ENCODE measurements around the gene TRIM41. TPM values are rescaled to one million over a fixed set of nuclear protein-coding genes. Genes with fewer than 3 reads are reported as not detected.

Gene TRIM41
- total and polyA plus RNA-seq, 9 of the 15 experiments (the other 6 are each of a cell fraction or from before 2014, with no cell fraction given), result 1.8 to 47.6 (median 20.9) TPM

DNA sequence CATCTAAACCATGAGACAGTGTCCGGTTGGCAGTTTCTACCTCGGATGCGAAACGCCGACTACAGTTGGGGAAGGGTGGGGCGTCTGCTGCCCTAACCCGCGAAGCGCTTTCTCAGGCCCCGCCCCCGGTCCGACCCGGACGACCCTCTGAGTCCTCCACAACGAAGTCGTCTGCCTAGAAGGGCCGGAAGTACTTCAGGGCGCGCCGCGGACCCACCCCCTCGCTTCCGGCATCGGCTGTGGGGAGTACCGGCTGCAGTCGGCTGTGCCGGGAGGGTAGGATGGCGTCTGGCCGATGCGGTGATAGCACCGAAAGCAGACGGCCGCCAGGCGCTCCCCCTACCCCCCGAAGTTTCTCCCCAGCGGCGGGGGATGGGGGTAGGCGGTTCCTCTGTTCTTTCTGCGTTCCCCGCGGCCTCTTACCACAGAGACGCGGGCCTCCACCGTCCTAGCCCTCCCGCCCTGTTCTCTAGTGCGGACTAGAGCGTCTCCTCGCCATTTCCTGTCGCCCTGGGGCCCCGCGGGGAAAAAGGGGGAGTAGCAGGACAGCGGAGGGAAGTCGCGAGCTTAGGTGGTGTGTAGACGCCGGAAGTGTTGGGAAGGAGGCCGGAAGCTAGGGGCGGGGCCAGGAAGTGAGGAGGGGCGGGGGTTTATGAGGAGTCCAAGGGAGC, at the start of gene TRIM41 (continued):
- TF ChIP-seq HMGN3 (IDR thresholded peaks at IDR 0.05; ENCODE audit: borderline replicate concordance, extremely low read depth, insufficient read length, low read depth, low read length) (peak; percentile 79), STAG1 (CRISPR knock-in tag; IDR thresholded peaks at IDR 0.05; ENCODE audit: borderline replicate concordance) (no peak), ZNF778 (CRISPR knock-in tag; IDR thresholded peaks at IDR 0.05) (no peak), U2AF1 (optimal IDR thresholded peaks at IDR 0.05; ENCODE audit: low read depth, low read length) (no peak), MED1 (CRISPR knock-in tag; IDR thresholded peaks at IDR 0.05; ENCODE audit: borderline replicate concordance) (no peak), SMARCC2 (IDR thresholded peaks at IDR 0.05; ENCODE audit: low read depth) (no peak), CBFA2T3 (IDR thresholded peaks at IDR 0.05) (no peak; the same call in 1 of the 2 replicates), SMAD4 (CRISPR knock-in tag; conservative IDR thresholded peaks at IDR 0.05) (peak; percentile 93), RB1 (IDR thresholded peaks at IDR 0.05; ENCODE audit: low read depth) (peak; percentile 74), TGIF2 (CRISPR knock-in tag; IDR thresholded peaks at IDR 0.05) (no peak), EHMT2 (IDR thresholded peaks at IDR 0.05) (no peak), ARID1B (IDR thresholded peaks at IDR 0.05) (peak; percentile 58), KLF6 (CRISPR knock-in tag; IDR thresholded peaks at IDR 0.05; ENCODE audit: borderline replicate concordance) (0 out of 2 replicates have a peak, but pooled peaks have one; percentile 23), ZNF707 (CRISPR knock-in tag; conservative IDR thresholded peaks at IDR 0.05) (no peak), HOXB6 (CRISPR knock-in tag; IDR thresholded peaks at IDR 0.05; ENCODE audit: borderline replicate concordance) (no peak), ZC3H11A (IDR thresholded peaks at IDR 0.05; ENCODE audit: low read depth, low read length) (no peak), KAT7 (CRISPR knock-in tag; IDR thresholded peaks at IDR 0.05; ENCODE audit: borderline replicate concordance) (no peak), NCOA6 (IDR thresholded peaks at IDR 0.05) (no peak), NKRF (IDR thresholded peaks at IDR 0.05; ENCODE audit: borderline replicate concordance) (peak; percentile 86), ASH1L (IDR thresholded peaks at IDR 0.05; ENCODE audit: borderline replicate concordance, low read depth, partially characterized antibody) (peak; percentile 40), ARNT (IDR thresholded peaks at IDR 0.05) (peak; percentile 23 to 51; a peak in 1 of 4 replicates), NFE2L1 (tag; IDR thresholded peaks at IDR 0.05; ENCODE audit: borderline replicate concordance, low read depth) (no peak)
- TF ChIP-seq, protein P1, sequence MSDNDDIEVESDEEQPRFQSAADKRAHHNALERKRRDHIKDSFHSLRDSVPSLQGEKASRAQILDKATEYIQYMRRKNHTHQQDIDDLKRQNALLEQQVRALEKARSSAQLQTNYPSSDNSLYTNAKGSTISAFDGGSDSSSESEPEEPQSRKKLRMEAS (CRISPR knock-in tag; IDR thresholded peaks at IDR 0.05), result peak; percentile 84; the same call in 1 of the 2 replicates

Measured in K562 (cell line).